PC-9 (cell line): Measurements from ENCODE around the gene NLGN2. TPM values are rescaled to one million over a fixed set of nuclear protein-coding genes. Genes with fewer than 3 reads are reported as not detected.

Source experiments
- BruUV-seq: library from RNA; stranded (reverse); fragments of 400-500 nt; replicated peaks from 2 replicates; lab custom pipeline; 2021; lab: Mats Ljungman, UMichigan
- CTCF ChIA-PET: fragments of 300-600 bp; sonication (Branson Sonifier 250); formaldehyde crosslinking; loops from one replicate; lab custom pipeline; 2022; ENCODE audit warnings: antibody characterized with exemption; lab: Charles Lee
- POLR2A ChIA-PET: fragments of 300-600 bp; sonication (Branson Sonifier 250); formaldehyde crosslinking; loops from one replicate; lab custom pipeline; 2022; ENCODE audit warnings: antibody characterized with exemption; ENCODE audit not compliant: unreplicated experiment; lab: Charles Lee
- DNase-seq, 2 experiments: peaks; one replicate each; pipeline versions ENCODE4 v3.0.0 to v3.0.0-alpha.2; 2015 to 2022; ENCODE audit warnings: mixed read lengths in 1 of 2
- H2AFZ ChIP-seq: fragments of 200-600 bp; sonication (generic); 2 replicates; pipeline ENCODE4 v1.8.1; 2017; ENCODE audit warnings: antibody characterized with exemption
- H3F3A ChIP-seq: fragments of 200-600 bp; sonication (generic); 2 replicates; pipeline ENCODE4 v1.8.1; 2017; ENCODE audit warnings: antibody characterized with exemption, mild to moderate bottlenecking, low read depth; ENCODE audit not compliant: insufficient read depth
- H3K27ac ChIP-seq: fragments of 200-600 bp; sonication (generic); 2 replicates; pipeline ENCODE4 v1.6.1; 2016; ENCODE audit warnings: mixed run types
- H3K27me3 ChIP-seq: fragments of 200-600 bp; sonication (generic); 2 replicates; pipeline ENCODE4 v1.6.1; 2016; ENCODE audit warnings: low read depth, mixed run types; ENCODE audit not compliant: insufficient read depth
- H3K36me3 ChIP-seq: fragments of 200-600 bp; sonication (generic); 2 replicates; pipeline ENCODE4 v1.6.1; 2016; ENCODE audit warnings: low read depth, mixed run types
- H3K4me1 ChIP-seq: fragments of 200-600 bp; sonication (generic); replicated peaks from 2 replicates; pipeline ENCODE4 v1.6.1; 2016; ENCODE audit warnings: mixed run types; ENCODE audit not compliant: insufficient read depth
- H3K4me2 ChIP-seq: fragments of 200-600 bp; sonication (generic); 2 replicates; pipeline ENCODE4 v1.6.1; 2017; ENCODE audit warnings: mixed run types
- H3K4me3 ChIP-seq: fragments of 200-600 bp; sonication (generic); 2 replicates; pipeline ENCODE4 v1.6.1; 2016; ENCODE audit warnings: mixed run types
- H3K79me2 ChIP-seq: fragments of 200-600 bp; sonication (generic); 2 replicates; pipeline ENCODE4 v1.6.1; 2017; ENCODE audit warnings: low read depth, mixed run types
- H3K9me2 ChIP-seq: fragments of 200-600 bp; sonication (generic); 2 replicates; pipeline ENCODE4 v1.8.1; 2017; ENCODE audit warnings: mild to moderate bottlenecking; ENCODE audit not compliant: insufficient read depth
- H3K9me3 ChIP-seq: fragments of 200-600 bp; sonication (generic); 2 replicates; pipeline ENCODE4 v1.8.1; 2016; ENCODE audit warnings: low read depth; ENCODE audit not compliant: insufficient read depth
- H4K20me1 ChIP-seq: fragments of 200-600 bp; sonication (generic); 2 replicates; pipeline ENCODE4 v1.8.1; 2017; ENCODE audit not compliant: insufficient read depth
- EZH2 ChIP-seq: fragments of 200-600 bp; sonication (generic); IDR thresholded peaks from 2 replicates; pipeline ENCODE4 v1.8.0; 2017; ENCODE audit warnings: antibody characterized with exemption, low read depth
- intact Hi-C: fragments of 100-400 bp; cut with micrococcal nuclease; formaldehyde crosslinking; loops from one replicate; pipeline ENCODE4 v1.10.0; 2022; ENCODE audit not compliant: unreplicated experiment
- total RNA-seq: library from RNA; stranded (reverse); gene quantifications from 2 replicates; pipeline ENCODE4 v1.2.3, GENCODE V29; 2021
- TF ChIP-seq, protein P1 (sequence below): fragments of 200-600 bp; sonication (generic); conservative IDR thresholded peaks from 2 replicates; pipeline ENCODE4 v1.6.1; 2017; ENCODE audit warnings: mixed run types, antibody characterized with exemption, mild to moderate bottlenecking, moderate library complexity

Gene NLGN2
- total RNA-seq, 1 experiment from 2014 or later = 86.3 TPM

DNA sequence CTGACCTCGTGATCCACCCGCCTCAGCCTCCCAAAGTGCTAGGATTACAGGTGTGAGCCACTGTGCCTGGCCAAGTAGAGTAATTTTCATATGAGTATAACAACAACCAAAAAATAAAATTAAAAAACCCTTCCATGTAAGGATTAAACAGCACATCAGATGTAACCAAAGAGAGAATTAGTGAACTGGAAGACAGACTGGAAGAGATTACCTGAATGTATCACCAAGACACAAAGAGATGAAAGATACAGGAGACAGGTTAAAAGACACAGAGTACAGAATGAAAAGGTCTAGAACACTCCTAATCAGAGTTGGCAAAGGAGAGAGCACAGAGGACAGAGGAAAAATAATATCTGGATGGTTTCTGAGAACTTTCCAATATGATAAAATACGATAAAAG lies 28.5 kb upstream of the NLGN2 start:
- TF ChIP-seq, protein P1, sequence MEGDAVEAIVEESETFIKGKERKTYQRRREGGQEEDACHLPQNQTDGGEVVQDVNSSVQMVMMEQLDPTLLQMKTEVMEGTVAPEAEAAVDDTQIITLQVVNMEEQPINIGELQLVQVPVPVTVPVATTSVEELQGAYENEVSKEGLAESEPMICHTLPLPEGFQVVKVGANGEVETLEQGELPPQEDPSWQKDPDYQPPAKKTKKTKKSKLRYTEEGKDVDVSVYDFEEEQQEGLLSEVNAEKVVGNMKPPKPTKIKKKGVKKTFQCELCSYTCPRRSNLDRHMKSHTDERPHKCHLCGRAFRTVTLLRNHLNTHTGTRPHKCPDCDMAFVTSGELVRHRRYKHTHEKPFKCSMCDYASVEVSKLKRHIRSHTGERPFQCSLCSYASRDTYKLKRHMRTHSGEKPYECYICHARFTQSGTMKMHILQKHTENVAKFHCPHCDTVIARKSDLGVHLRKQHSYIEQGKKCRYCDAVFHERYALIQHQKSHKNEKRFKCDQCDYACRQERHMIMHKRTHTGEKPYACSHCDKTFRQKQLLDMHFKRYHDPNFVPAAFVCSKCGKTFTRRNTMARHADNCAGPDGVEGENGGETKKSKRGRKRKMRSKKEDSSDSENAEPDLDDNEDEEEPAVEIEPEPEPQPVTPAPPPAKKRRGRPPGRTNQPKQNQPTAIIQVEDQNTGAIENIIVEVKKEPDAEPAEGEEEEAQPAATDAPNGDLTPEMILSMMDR = no peak
- no peak for TF ChIP-seq EZH2
- CTCF ChIA-PET = no interaction called here
- Histone ChIP-seq H3K4me3 (no peak overlapping the region), H3K4me1 (no peaks in the 10 kb centered on the region), H3K27ac (no peak overlapping the region), H3K9me2 (no peaks in the 10 kb centered on the region), H3K4me2 (no peak overlapping the region), H3F3A (no peaks in the 10 kb centered on the region), H3K36me3 (no peaks in the 10 kb centered on the region), H4K20me1 (no peaks in the 10 kb centered on the region), H2AFZ (no peak overlapping the region), H3K79me2 (0 out of 2 replicates have a peak, but pooled peaks cover 4% of the 10 kb centered on the region), H3K9me3 (no peaks in the 10 kb centered on the region), H3K27me3 (no peaks in the 10 kb centered on the region)
- POLR2A ChIA-PET = no interaction called here
- BruUV-seq = no TSS peak
- intact Hi-C loops = no loop called here
- no peak for DNase-seq

GRCh38 chr17:7380321-7380720 lies 27.3 kb upstream of the NLGN2 start:
- peak overlapping the region; percentile 81 for H2AFZ ChIP-seq
- ChIA-PET POLR2A (interaction anchor here (0.5 to 1.0 kb wide), 4 partner anchors 51 to 199 kb away, joined by 3 to 4 read pairs (median 4); partner anchors contain the start of genes CD68 and NEURL4), CTCF (interaction anchor here (0.5 kb wide), 1 partner anchor 25 kb away, joined by 9 read pairs; no protein-coding TSS in a partner anchor)
- no peaks in the 10 kb centered on the region for H3K4me1 ChIP-seq
- H3F3A ChIP-seq = no peaks in the 10 kb centered on the region
- no peaks in the 10 kb centered on the region for H3K9me2 ChIP-seq
- 0 out of 2 replicates have a peak, but pooled peaks cover 4% of the 10 kb centered on the region for H3K79me2 ChIP-seq
- no peak overlapping the region for H3K27ac ChIP-seq
- H3K4me2 ChIP-seq = peak overlapping the region; percentile 91
- no peaks in the 10 kb centered on the region for H3K36me3 ChIP-seq
- TF ChIP-seq, protein P1 = no peak
- intact Hi-C loops = loop anchor here (2.0 kb wide), 1 partner anchor 24 kb away; no protein-coding TSS in a partner anchor
- no peaks in the 10 kb centered on the region for H4K20me1 ChIP-seq
- H3K4me3 ChIP-seq = peak overlapping the region; percentile 78
- H3K9me3 ChIP-seq = no peaks in the 10 kb centered on the region
- BruUV-seq = no TSS peak
- H3K27me3 ChIP-seq = no peaks in the 10 kb centered on the region
- peak in 1 of 2 experiments; percentile 44 for DNase-seq

DNA sequence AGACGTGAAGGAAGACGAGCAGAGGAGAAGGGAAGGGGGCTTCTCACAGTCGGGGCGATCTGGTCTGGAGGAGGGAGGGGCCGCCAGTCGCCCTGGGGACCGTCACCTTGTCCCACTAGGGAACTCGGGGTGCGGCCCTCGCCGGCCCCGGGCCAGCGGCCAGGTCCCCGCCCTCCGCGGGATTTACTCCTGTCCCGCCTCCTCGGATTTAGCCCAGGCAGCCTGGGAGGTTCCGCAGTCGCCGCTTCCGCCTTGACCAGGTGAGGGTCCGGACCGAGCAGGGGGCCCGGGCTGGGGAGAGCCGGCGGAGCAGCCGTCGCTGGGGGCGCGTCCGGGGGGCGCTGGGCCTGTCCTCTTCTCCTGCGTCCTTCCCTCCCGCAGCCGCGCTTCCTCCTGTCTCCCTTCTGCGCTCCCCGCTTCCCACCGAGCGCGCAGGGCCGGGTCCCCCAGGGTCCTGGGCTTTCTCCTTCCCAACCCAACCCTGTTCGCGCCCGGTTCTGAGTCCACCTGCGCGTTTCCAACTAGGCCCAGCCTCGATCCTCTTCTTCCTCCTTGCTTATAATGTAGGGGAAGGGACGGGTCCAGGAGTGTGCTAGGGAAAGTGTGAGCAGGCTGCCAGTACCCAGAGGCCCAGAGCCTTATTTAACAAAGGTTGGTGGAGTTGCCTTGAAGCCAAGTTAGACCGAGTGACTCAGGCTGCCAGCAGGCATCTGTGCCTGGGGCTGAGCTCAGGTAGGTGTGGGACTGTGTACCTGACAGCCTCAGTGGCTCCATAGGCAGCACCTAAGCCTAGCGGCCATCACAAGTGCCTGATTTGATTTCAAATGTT lies 26.6 kb upstream of the NLGN2 start, which contains the start of gene TNK1:
Gene TNK1 (plus strand): TSS at position 235 of the 829 bp plus-strand sequence. CDS start 1,838 bp downstream, outside the sequence.
- no peaks in the 10 kb centered on the region for H3K27me3 ChIP-seq
- CTCF ChIA-PET = interaction anchor here (0.5 kb wide), 1 partner anchor 269 kb away, joined by 3 read pairs; no protein-coding TSS in a partner anchor
- peak; percentile 59 to 80 for DNase-seq
- BruUV-seq = no TSS peak
- H3K4me1 ChIP-seq = no peaks in the 10 kb centered on the region
- H3K4me2 ChIP-seq = peak within 1 kb of the TSS; percentile 91
- peak within 1 kb of the TSS; percentile 78 for H3K4me3 ChIP-seq
- POLR2A ChIA-PET = interaction anchor here (0.5 to 1.1 kb wide), 6 partner anchors 13 to 300 kb away, joined by 3 to 24 read pairs (median 4); partner anchors contain the start of genes PLSCR3, TMEM102 and TMEM256
- no peaks in the 10 kb centered on the region for H3K9me3 ChIP-seq
- H3K27ac ChIP-seq = 0 out of 2 replicates have a peak within 1 kb of the TSS, but pooled peaks have one; percentile 28
- no peaks in the 10 kb centered on the region for H3K36me3 ChIP-seq
- H3K9me2 ChIP-seq = no peaks in the 10 kb centered on the region
- 0 out of 2 replicates have a peak, but pooled peaks cover 4% of the 10 kb centered on the region for H3K79me2 ChIP-seq
- H3F3A ChIP-seq = no peaks in the 10 kb centered on the region
- peak within 1 kb of the TSS; percentile 81 for H2AFZ ChIP-seq
- no peaks in the 10 kb centered on the region for H4K20me1 ChIP-seq
- TF ChIP-seq, protein P1 = no peak
- TF ChIP-seq EZH2 = no peak
- intact Hi-C loops = loop anchor here (2.0 kb wide), 1 partner anchor 24 kb away; no protein-coding TSS in a partner anchor
